ENCODE results near the gene TRIM72. TPM values are rescaled to one million over a fixed set of nuclear protein-coding genes. Genes with fewer than 3 reads are reported as not detected.

TRIM72 gene
- total and polyA plus RNA-seq, 2 donors (not counting 3 experiments of a cell fraction or from before 2014, with no cell fraction given), result not detected

DNA sequence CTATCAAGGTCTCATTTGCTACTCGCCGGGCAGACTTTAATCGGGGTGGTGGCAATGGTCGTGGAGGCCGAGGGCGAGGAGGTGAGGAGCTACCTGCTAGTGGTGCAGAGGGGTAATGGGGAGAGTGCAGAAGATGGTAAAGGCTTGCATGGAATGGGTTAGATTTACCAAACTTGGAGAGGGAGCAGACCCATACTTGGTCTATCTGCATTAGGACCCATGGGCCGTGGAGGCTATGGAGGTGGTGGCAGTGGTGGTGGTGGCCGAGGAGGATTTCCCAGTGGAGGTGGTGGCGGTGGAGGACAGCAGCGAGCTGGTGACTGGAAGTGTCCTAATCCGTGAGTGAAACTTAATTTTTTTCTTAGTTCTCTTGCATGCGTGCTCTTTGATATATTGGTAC lies 23.9 kb upstream of the TRIM72 start:
- H3K4me2 ChIP-seq (ENCODE audit: insufficient read depth, low read length), result no peak overlapping the region
- H3K27me3 ChIP-seq (ENCODE audit: control insufficient read depth in 2 of 2, insufficient read depth in 2 of 2, low read length in 2 of 2), result no peaks in the 10 kb centered on the region
- H2AFZ ChIP-seq (ENCODE audit: low read depth, low read length), result no peak overlapping the region
- no peaks in the 10 kb centered on the region for H3K9me3 ChIP-seq (replicated peaks; ENCODE audit: control insufficient read depth, insufficient read depth, low read length)
- H3K36me3 ChIP-seq (ENCODE audit: control insufficient read depth in 2 of 2, extremely low read depth in 1 of 2, insufficient read depth in 2 of 2, low read length in 2 of 2), result peaks cover 75 to 85% of the 10 kb centered on the region in 2 experiments
- CTCF ChIA-PET, result interaction anchor here (1.8 kb wide), 1 partner anchor 143 kb away, joined by 3 read pairs; no protein-coding TSS in a partner anchor
- peaks cover 59% of the 10 kb centered on the region for H3K79me2 ChIP-seq (ENCODE audit: control insufficient read depth, insufficient read depth, low read length)
- DNase-seq (ENCODE audit: low read depth, low spot score), result no peak
- POLR2A ChIA-PET, result interaction anchor here (1.8 kb wide), 1 partner anchor 10 kb away, joined by 5 read pairs; the partner anchor contains the start of gene FUS
- no peak for FAIRE-seq
- no peak overlapping the region for H3K4me3 ChIP-seq (replicated peaks in 1 of 3; ENCODE audit: insufficient read depth in 1 of 3, low read depth in 1 of 3, low read length in 3 of 3)
- intact Hi-C loops (cut with micrococcal nuclease) (no loop called here), dilution Hi-C loops (cut with MboI; ENCODE audit: extremely low pct_ligation_motif_present, low sequenced_read_pairs) (no loop called here)
- H3K9me1 ChIP-seq (replicated peaks; ENCODE audit: control insufficient read depth, extremely low read depth, insufficient read depth, low read length), result no peaks in the 10 kb centered on the region
- TF ChIP-seq, protein P1, sequence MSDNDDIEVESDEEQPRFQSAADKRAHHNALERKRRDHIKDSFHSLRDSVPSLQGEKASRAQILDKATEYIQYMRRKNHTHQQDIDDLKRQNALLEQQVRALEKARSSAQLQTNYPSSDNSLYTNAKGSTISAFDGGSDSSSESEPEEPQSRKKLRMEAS (IDR thresholded peaks at IDR 0.05; ENCODE audit: insufficient read depth, insufficient read length), result no peak
- TF ChIP-seq JUN (IDR thresholded peaks at IDR 0.05; ENCODE audit: borderline replicate concordance, insufficient read depth, insufficient read length, low read depth) (no peak), FOS (IDR thresholded peaks at IDR 0.05; ENCODE audit: borderline replicate concordance, insufficient read depth, low read length) (no peak), MYC (IDR thresholded peaks at IDR 0.05; ENCODE audit: low read depth, low read length) (no peak), EZH2 (IDR thresholded peaks at IDR 0.05; ENCODE audit: borderline replicate concordance, low read depth, low read length, severe bottlenecking) (no peak), POLR2AphosphoS5 (IDR thresholded peaks at IDR 0.05; ENCODE audit: insufficient read depth, low read depth, low read length) (no peak), GATA2 (IDR thresholded peaks at IDR 0.05; ENCODE audit: insufficient read depth, insufficient read length, low read depth, low read length) (no peak), POLR2A (IDR thresholded peaks at IDR 0.05; ENCODE audit: low read depth, low read length) (no peak)
- TF ChIP-seq, protein P2, sequence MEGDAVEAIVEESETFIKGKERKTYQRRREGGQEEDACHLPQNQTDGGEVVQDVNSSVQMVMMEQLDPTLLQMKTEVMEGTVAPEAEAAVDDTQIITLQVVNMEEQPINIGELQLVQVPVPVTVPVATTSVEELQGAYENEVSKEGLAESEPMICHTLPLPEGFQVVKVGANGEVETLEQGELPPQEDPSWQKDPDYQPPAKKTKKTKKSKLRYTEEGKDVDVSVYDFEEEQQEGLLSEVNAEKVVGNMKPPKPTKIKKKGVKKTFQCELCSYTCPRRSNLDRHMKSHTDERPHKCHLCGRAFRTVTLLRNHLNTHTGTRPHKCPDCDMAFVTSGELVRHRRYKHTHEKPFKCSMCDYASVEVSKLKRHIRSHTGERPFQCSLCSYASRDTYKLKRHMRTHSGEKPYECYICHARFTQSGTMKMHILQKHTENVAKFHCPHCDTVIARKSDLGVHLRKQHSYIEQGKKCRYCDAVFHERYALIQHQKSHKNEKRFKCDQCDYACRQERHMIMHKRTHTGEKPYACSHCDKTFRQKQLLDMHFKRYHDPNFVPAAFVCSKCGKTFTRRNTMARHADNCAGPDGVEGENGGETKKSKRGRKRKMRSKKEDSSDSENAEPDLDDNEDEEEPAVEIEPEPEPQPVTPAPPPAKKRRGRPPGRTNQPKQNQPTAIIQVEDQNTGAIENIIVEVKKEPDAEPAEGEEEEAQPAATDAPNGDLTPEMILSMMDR (IDR thresholded peaks at IDR 0.05; ENCODE audit: extremely low read depth in 1 of 2, insufficient read depth in 1 of 2, low read depth in 1 of 2, low read length in 2 of 2), result no peak
- peaks cover 12% of the 10 kb centered on the region for H4K20me1 ChIP-seq (replicated peaks; ENCODE audit: control insufficient read depth, extremely low read depth, insufficient read depth, low read length)
- no peak overlapping the region for H3K27ac ChIP-seq (ENCODE audit: insufficient read depth, low read depth, low read length)
- H3K4me1 ChIP-seq (ENCODE audit: control insufficient read depth, extremely low read depth, insufficient read depth, low read length), result no peaks in the 10 kb centered on the region
- no TSS peak for BruUV-seq (replicated peaks)
- no peak overlapping the region for H3K9ac ChIP-seq (replicated peaks; ENCODE audit: extremely low read depth, insufficient read depth, low read length)

Measured in endothelial cell of umbilical vein (primary cell).